ENCODE results near the gene GLIS1. TPM values are rescaled to one million over a fixed set of nuclear protein-coding genes. Genes with fewer than 3 reads are reported as not detected.

The GLIS1 gene
- total and polyA plus RNA-seq, 2 experiments from 2014 or later = 0.26 to 0.31 TPM

- H3K27ac ChIP-seq (ENCODE audit: low read depth) = no peak overlapping the region
- no peaks in the 10 kb centered on the region for H3K4me1 ChIP-seq (ENCODE audit: insufficient read depth)
- Mint-ChIP-seq H3K27ac (no peak overlapping the region), H3K4me1 (peaks cover 16% of the 10 kb centered on the region; the same call in 2 of the 3 replicates), H3K27me3 (ENCODE audit: insufficient read depth, low read depth, poor library complexity) (peaks cover 5% of the 10 kb centered on the region), H3K36me3 (ENCODE audit: low read depth) (no peaks in the 10 kb centered on the region), H3K4me3 (no peak overlapping the region), H3K9me3 (no peaks in the 10 kb centered on the region)
- H3K79me2 ChIP-seq (replicated peaks; ENCODE audit: insufficient read depth) = no peaks in the 10 kb centered on the region
- H3K27me3 ChIP-seq (ENCODE audit: insufficient read depth) = no peaks in the 10 kb centered on the region
- no peak overlapping the region for H2AFZ ChIP-seq
- ATAC-seq = no peak
- no peak overlapping the region for H3K4me3 ChIP-seq
- no peaks in the 10 kb centered on the region for H4K20me1 ChIP-seq (replicated peaks; ENCODE audit: insufficient read depth)
- TF ChIP-seq ZNF114 (CRISPR knock-in tag; IDR thresholded peaks at IDR 0.05) (no peak), NANOG (IDR thresholded peaks at IDR 0.05; ENCODE audit: borderline replicate concordance) (no peak), ETS1 (IDR thresholded peaks at IDR 0.05) (no peak), EZH2phosphoT487 (IDR thresholded peaks at IDR 0.05; ENCODE audit: unreplicated experiment) (no peak), JUNB (IDR thresholded peaks at IDR 0.05; ENCODE audit: unreplicated experiment) (no peak), EZH2 (IDR thresholded peaks at IDR 0.05; ENCODE audit: low read depth, unreplicated experiment) (no peak), CREB1 (CRISPR knock-in tag; IDR thresholded peaks at IDR 0.05; ENCODE audit: low read depth) (no peak), ZNF462 (CRISPR knock-in tag; IDR thresholded peaks at IDR 0.05) (no peak), REST (IDR thresholded peaks at IDR 0.05; ENCODE audit: unreplicated experiment) (no peak), POLR2AphosphoS5 (IDR thresholded peaks at IDR 0.05; ENCODE audit: low read depth) (no peak), ZNF331 (CRISPR knock-in tag; IDR thresholded peaks at IDR 0.05; ENCODE audit: low read depth) (no peak), CTCF (conservative IDR thresholded peaks at IDR 0.05; ENCODE audit: low read depth in 2 of 2) (no peak), STAT1 (IDR thresholded peaks at IDR 0.05; ENCODE audit: unreplicated experiment) (no peak)
- no peak overlapping the region for H3K4me2 ChIP-seq
- no peaks in the 10 kb centered on the region for H3K9me2 ChIP-seq (ENCODE audit: insufficient read depth)
- DNase-seq (ENCODE audit: low spot score) = no peak
- no peaks in the 10 kb centered on the region for H3F3A ChIP-seq (replicated peaks; ENCODE audit: low read depth)
- no peaks in the 10 kb centered on the region for H3K36me3 ChIP-seq (ENCODE audit: insufficient read depth)
Measured at GRCh38 chr1:53618500-53619366, 120.2 kb downstream of the GLIS1 start.

Data from GM23338 (cell line).